DMS79 treated with DMSO at 0.1 percent for 48 hours (cell line): Measurements from ENCODE around the gene ZC3H14.
A peak's percentile ranks its signal among the peaks of the same experiment; 100 is the strongest.

Source experiments
- DNase-seq: peaks from one replicate; lab custom pipeline; 2025; lab: John Stamatoyannopoulos, UW

The ZC3H14 gene

GRCh38 chr14:88551980-88552431 lies 10.8 kb upstream of the ZC3H14 start:
- no peak for DNase-seq

- no peak for DNase-seq
Measured at GRCh38 chr14:88552876-88553275, 10.0 kb upstream of the ZC3H14 start.

DNA sequence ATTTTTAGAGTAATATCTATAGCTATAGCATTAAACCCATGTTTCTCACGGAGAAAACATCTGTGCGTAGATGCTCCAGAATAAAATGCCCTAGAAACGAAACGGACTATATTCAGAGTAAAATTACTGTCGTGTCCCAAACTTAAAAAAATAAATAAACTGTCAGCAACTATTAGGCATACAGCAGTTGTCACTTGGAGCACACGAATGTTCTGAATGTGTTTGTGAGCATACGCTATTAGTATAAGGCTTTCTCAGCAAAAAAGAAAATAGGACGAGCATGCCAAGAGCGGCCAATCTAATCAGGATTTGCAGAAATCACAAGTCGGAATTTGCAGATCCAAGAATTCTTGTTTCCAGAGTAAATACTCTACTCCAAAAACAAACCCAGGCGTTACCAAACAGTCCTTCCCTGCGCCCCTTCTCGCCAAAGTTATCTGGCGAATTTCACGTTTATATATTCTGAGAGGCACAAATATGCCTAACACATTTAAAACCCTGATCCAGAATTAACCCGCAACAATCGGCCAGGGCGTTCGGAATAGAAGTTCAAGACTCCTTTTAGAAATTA lies 8.9 kb upstream of the ZC3H14 start:
- DNase-seq: peak; percentile 50

DNA sequence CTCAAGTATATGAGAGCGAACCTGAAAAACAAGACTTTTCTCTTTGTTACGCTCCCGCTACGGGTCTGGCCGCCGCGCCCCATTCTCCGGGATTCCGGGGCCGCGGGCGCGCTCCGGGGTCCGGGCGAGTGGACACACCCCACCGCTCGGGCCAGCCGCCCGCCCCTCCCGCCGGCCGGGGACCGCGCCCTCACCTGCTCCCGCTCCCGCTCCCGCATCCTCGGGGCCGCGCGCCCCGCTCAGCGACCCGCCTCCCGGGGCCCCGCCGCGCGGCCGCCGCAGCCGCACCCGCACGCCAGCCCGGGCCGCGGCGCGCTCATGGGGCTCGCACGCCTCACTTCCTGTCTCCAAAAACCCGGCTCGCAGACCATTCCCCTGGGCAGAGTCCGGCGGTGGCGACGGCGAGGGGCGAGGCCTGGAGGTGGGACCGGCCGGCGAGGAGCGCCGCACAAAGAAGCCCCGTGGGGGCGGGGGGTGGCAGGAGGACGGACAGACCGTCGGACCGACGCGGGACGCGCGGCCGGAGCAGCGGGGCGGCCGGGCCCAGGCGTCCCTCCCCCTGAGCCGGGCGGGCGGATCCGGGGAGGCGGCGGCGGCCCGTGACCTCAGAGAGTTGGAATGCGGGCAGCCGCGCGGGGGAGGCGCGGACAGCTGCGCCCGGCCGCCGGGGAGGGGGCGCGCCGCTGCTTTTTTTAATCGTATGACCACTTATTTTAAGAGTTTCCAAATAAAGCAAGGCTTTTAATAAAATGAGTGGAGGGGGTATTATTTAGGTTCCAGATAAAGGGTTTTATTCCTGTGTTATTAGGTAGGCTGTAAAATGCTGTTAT lies 8.2 kb upstream of the ZC3H14 start, which contains the start of gene PTPN21:
TSS of gene PTPN21 (minus strand) at position 551 of the 830 bp plus-strand sequence. CDS start 4,590 bp downstream, outside the sequence.
- DNase-seq: peak; percentile 67

GRCh38 chr14:88556581-88556980 lies 6.3 kb upstream of the ZC3H14 start:
- no peak for DNase-seq

GRCh38 chr14:88559852-88560251 lies 3.0 kb upstream of the ZC3H14 start:
- DNase-seq: peak; percentile 73

DNA sequence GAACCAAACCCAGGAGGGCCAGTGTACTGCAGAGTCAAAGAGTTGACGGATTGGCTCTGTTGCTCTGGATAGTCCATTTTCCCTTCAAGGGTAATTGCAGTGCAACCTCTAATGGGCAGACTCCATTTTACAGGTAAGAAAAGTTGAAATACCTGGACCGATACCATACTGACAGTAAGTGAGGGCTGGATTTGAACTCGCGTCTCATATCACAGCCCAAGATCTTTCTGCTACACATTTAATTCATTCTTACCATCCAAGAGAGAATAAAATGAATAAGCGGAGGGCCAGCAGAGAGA lies 356 bp upstream of the ZC3H14 start:
- no peak for DNase-seq

- no peak for DNase-seq
Measured at GRCh38 chr14:88563845-88564244, 1.0 kb downstream of the ZC3H14 start.

DNA sequence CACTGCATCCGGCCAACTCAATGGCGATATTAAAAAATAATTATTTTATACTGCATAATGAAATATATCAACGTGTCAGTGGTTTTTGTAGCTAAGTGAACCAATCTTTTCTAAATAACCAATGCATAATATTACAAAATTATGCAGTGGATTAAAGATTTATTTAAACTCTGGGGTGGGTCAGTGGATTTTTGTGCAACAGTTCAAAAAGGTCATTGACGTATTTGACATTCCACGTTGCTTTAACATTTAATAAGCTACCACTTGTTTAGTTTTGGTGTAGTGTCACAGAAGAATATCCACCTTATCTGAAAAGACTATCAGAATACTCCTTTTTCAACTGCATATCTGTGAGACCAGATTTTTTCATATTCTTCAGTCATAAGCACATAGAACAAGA lies 2.6 kb downstream of the ZC3H14 start:
- DNase-seq: no peak

GRCh38 chr14:88568196-88568595 lies 5.4 kb downstream of the ZC3H14 start:
- DNase-seq: no peak

DNA sequence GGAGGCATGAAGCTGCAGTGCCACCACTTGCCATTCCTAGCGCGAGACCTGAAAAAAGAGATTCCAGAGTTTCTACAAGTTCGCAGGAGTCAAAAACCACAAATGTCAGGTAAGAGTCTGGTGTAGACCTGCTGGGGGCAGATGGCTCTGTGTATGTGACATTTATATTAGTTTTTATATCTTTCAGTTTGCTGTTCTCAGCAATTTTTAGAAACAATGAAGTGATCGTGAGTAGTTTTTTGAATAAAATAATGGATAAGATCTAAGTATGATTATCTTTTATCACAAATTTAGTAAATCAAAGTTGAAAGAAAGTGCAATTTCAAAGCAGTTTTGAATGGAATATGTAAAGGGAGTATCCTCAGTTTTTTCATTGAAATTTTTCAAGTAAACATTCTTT lies 9.3 kb downstream of the ZC3H14 start:
- no peak for DNase-seq

GRCh38 chr14:88576222-88576621 lies 13.4 kb downstream of the ZC3H14 start:
- DNase-seq: no peak

DNA sequence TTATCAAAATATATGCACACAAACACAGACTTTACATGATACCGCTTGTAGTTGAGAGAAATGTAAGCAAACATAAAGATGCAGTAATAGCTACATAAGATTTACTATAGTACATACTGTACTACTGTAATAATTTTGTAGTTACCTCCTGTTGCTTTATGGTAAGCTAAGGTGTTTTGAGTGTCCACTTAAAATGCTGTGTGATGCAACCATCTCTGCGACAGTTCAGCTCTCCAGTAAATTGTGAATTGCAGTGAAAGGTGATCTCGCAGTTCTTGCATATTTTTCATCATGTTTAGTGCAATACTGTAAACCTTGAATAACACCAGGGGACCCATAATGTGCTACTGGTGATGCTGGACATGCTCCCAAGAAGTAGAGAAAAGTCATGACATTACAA lies 21.6 kb downstream of the ZC3H14 start:
- DNase-seq: no peak

DNA sequence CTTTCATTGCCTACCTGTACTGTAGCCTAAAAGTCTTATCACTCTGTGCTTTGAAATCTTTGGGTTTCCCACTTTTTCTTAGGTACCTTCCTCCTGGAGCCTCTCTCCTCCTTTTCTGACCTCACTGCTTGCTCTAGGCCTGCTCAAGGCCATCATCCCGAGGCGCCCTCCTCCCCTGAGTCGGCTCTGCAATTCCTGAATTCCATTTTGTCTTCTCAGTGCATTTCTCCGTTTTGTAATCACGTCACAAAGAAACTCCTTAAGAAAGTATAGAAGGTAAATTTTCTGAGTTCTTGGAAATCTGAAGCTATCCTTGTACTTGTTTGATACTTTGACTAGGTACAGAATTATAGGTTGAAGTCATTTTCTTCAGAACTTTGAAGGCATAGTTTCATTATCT lies 25.2 kb downstream of the ZC3H14 start:
- DNase-seq: no peak

DNA sequence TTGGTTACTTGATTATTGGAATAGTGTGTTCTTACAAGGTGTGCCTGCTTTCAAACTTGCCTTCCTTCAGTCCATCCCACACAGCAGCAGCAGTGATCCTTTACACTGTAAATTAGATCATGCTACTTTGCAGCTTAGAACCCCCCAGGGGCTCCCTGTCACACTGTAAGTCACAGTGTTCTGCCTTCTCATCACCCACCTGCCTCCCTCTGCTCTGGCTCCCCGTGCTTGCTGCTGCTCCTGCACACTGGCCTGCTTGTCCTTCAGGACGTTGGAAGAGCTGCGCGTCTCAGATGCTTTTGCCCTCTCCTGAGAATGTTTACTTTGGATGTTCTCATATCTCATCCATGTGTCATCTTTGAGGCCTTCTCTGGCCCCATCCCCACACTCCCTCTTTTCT lies 27.3 kb downstream of the ZC3H14 start:
- no peak for DNase-seq

- DNase-seq: no peak
Measured at GRCh38 chr14:88592031-88592430, 29.2 kb downstream of the ZC3H14 start.

- DNase-seq: no peak
Measured at GRCh38 chr14:88597038-88597437, 34.2 kb downstream of the ZC3H14 start.

- no peak for DNase-seq
Measured at GRCh38 chr14:88597601-88598000, 34.8 kb downstream of the ZC3H14 start.

GRCh38 chr14:88598097-88598675 lies 35.3 kb downstream of the ZC3H14 start:
- DNase-seq: no peak

- DNase-seq: no peak
Measured at GRCh38 chr14:88599326-88599725, 36.5 kb downstream of the ZC3H14 start.

DNA sequence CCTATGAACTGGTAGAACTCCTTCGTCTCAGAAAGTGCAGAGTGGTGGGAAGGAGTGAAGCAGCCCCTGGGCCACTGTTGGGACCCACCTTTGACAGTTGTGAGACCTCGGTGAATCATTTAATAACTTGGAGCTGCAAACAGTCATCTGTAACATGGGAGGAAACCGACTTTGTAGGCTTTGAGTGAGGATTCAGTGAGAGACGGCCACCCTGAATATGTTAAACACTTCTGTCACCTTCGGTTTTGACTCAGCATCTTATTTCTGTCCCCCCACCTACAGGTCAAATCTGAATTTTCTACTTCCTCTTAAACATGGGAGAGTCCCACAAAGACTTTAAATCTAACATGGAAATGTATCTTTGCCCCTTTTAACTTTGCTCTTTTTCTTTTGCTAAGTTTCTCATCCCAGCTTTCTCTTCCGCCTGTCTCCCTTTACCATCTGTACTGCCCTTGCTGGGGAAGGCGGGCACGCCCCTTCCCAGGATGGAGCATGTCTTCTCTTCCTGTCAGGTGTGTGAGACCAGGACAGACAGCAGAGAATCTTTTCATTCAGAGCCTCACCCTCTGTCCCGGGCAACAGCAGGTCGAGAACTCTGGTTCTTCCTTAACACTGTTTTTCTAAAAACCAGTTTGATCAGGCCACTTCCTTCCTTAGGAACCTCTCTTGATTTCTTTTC lies 37.1 kb downstream of the ZC3H14 start:
- no peak for DNase-seq

- no peak for DNase-seq
Measured at GRCh38 chr14:88604212-88604611, 41.4 kb downstream of the ZC3H14 start.

GRCh38 chr14:88605594-88605993 lies 42.8 kb downstream of the ZC3H14 start:
- no peak for DNase-seq
